HepG2 (cell line): ENCODE measurements around the gene ANXA6. TPM values are rescaled to one million over a fixed set of nuclear protein-coding genes. Genes with fewer than 3 reads are reported as not detected.

Experiments
- ATAC-seq: fragments of 200-7000 bp; cut with Tn5 transposase; 3 replicates; pipeline ENCODE4 v1.9.1; 2020; ENCODE audit warnings: mild to moderate bottlenecking, moderate library complexity
- BruUV-seq: library from RNA; stranded (reverse); fragments of 400-500 nt; replicated peaks from 2 replicates; lab custom pipeline; 2021; lab: Mats Ljungman, UMichigan
- CTCF ChIA-PET: fragments of 300-600 bp; formaldehyde crosslinking; extraction: SDS; loops from one replicate; lab custom pipeline; 2021; ENCODE audit warnings: low total read pairs, inconsistent platforms, low intra/inter-chr PET ratio; lab: Yijun Ruan, JAX
- POLR2A ChIA-PET: fragments of 350-600 bp; sonication (Branson Sonifier 250); formaldehyde crosslinking; loops from one replicate; lab custom pipeline; 2020; ENCODE audit warnings: antibody characterized with exemption, inconsistent platforms; lab: Yijun Ruan, JAX
- DNase-seq: peaks from one replicate; pipeline ENCODE4 v3.0.0-alpha.2; 2015; ENCODE audit warnings: low spot score
- FAIRE-seq: peaks from 3 replicates; lab custom pipeline; 2011; peaks lifted over from hg19 to GRCh38; lab: Jason Lieb, UNC
- H2AFZ ChIP-seq: one replicate; pipeline ENCODE4 v1.6.1; 2011; ENCODE audit warnings: low read length, inconsistent platforms
- H3K27ac ChIP-seq: fragments of 300-600 bp; 3 replicates; pipeline ENCODE4 v1.8.0; 2011; ENCODE audit warnings: mixed run types, mild to moderate bottlenecking, mixed read lengths, low read length, inconsistent platforms; ENCODE audit not compliant: insufficient read depth; ENCODE audit errors: extremely low read length
- H3K27me3 ChIP-seq, 2 experiments: fragments of 200-600 bp in 1 of 2; 2 replicates in 1 of 2; 3 replicates in 1 of 2; pipeline versions ENCODE4 v1.6.0 to v1.8.0; 2011; ENCODE audit warnings: low read length in 2 of 2, mild to moderate bottlenecking in 2 of 2, moderate library complexity in 2 of 2, inconsistent platforms in 1 of 2; ENCODE audit not compliant: insufficient read depth in 2 of 2, control insufficient read depth in 1 of 2
- H3K36me3 ChIP-seq, 2 experiments: fragments of 200-600 bp in 1 of 2; replicated peaks in 1 of 2; 2 replicates in 1 of 2; 3 replicates in 1 of 2; pipeline versions ENCODE4 v1.5.1 to v1.8.0; 2011; ENCODE audit warnings: low read length in 2 of 2, inconsistent platforms in 1 of 2; ENCODE audit not compliant: insufficient read depth in 2 of 2, control insufficient read depth in 1 of 2
- H3K4me1 ChIP-seq: 2 replicates; pipeline ENCODE4 v1.5.1; 2012; ENCODE audit warnings: low read length, inconsistent platforms; ENCODE audit not compliant: insufficient read depth
- H3K4me2 ChIP-seq: 2 replicates; pipeline ENCODE4 v1.6.0; 2011; ENCODE audit warnings: low read depth, low read length, inconsistent platforms
- H3K4me3 ChIP-seq, 3 experiments: fragments of 200-600 bp in 1 of 3; sonication (generic), shearing (Covaris generic) in 1 of 3; replicated peaks in 1 of 3; 2 replicates each; pipeline ENCODE4 v1.5.1; 2011 to 2016; ENCODE audit warnings: low read length in 3 of 3, inconsistent platforms in 2 of 3, low read depth in 2 of 3, mild to moderate bottlenecking in 2 of 3, control low read depth in 1 of 3, mixed read lengths in 1 of 3; ENCODE audit not compliant: insufficient read depth in 1 of 3
- H3K79me2 ChIP-seq: one replicate; pipeline ENCODE4 v1.6.1; 2011; ENCODE audit warnings: low read length, inconsistent platforms; ENCODE audit not compliant: insufficient read depth
- H3K9ac ChIP-seq: 2 replicates; pipeline ENCODE4 v1.6.0; 2011; ENCODE audit warnings: mild to moderate bottlenecking, low read depth, low read length, inconsistent platforms; ENCODE audit not compliant: insufficient read depth
- H3K9me3 ChIP-seq: 2 replicates; pipeline ENCODE4 v1.5.1; 2012; ENCODE audit warnings: mild to moderate bottlenecking, low read length
- H4K20me1 ChIP-seq: 2 replicates; pipeline ENCODE4 v1.6.0; 2011; ENCODE audit warnings: inconsistent platforms, mild to moderate bottlenecking, low read length, moderate library complexity; ENCODE audit not compliant: insufficient read depth
- CBX5 ChIP-seq: sonication (generic); formaldehyde crosslinking; IDR thresholded peaks from 2 replicates; pipeline ENCODE4 v1.4.0; 2020; ENCODE audit warnings: missing genetic modification reagents, borderline replicate concordance
- FOXP1 ChIP-seq, 2 experiments: fragments of 450-650 bp in 1 of 2; IDR thresholded peaks; 2 replicates each; pipeline ENCODE4 v1.6.1; 2017 to 2018; ENCODE audit warnings: antibody characterized with exemption in 1 of 2
- JUNB ChIP-seq: sonication (generic); formaldehyde crosslinking; IDR thresholded peaks from 2 replicates; pipeline ENCODE4 v1.8.0; 2022; ENCODE audit warnings: missing genetic modification reagents, mild to moderate bottlenecking, borderline replicate concordance
- KDM4B ChIP-seq: sonication (generic); formaldehyde crosslinking; IDR thresholded peaks from 2 replicates; pipeline ENCODE4 v1.4.0; 2020; ENCODE audit warnings: missing genetic modification reagents
- STAG1 ChIP-seq: sonication (generic); formaldehyde crosslinking; IDR thresholded peaks from 2 replicates; pipeline ENCODE4 v1.4.0; 2020; ENCODE audit warnings: missing genetic modification reagents
- ZFP82 ChIP-seq: sonication (generic); formaldehyde crosslinking; IDR thresholded peaks from 2 replicates; pipeline ENCODE4 v1.5.1; 2020; ENCODE audit warnings: mild to moderate bottlenecking, missing genetic modification reagents, borderline replicate concordance
- ZNF317 ChIP-seq: sonication (generic); formaldehyde crosslinking; IDR thresholded peaks from 2 replicates; pipeline ENCODE4 v1.5.0; 2020; ENCODE audit warnings: mild to moderate bottlenecking, missing genetic modification reagents
- ZNF747 ChIP-seq: sonication (generic); formaldehyde crosslinking; IDR thresholded peaks from 2 replicates; pipeline ENCODE4 v1.8.1; 2023; ENCODE audit warnings: missing genetic modification reagents, mild to moderate bottlenecking, borderline replicate concordance
- ZNF768 ChIP-seq: sonication (generic); formaldehyde crosslinking; IDR thresholded peaks from 2 replicates; pipeline ENCODE4 v1.4.0; 2020; ENCODE audit warnings: missing genetic modification reagents
- WGBS: methylation state at CpG from one replicate; pipeline ENCODE4 v1.1.6; 2017; ENCODE audit warnings: low lambda C conversion rate; 5-methylcytosine and 5-hydroxymethylcytosine counted together
- in situ Hi-C: cut with HindIII; loops from 2 replicates; pipeline ENCODE4 v1.10.0; 2017; ENCODE audit warnings: low pct_unique_long_range_greater_than_20kb; ENCODE audit not compliant: extremely low pct_ligation_motif_present
- intact Hi-C: fragments of 100-400 bp; cut with micrococcal nuclease; formaldehyde crosslinking; loops from one replicate; pipeline ENCODE4 v1.10.0; 2022; ENCODE audit not compliant: unreplicated experiment
- polyA plus RNA-seq, 8 experiments: library from polyadenylated mRNA; depleted of rRNA in 3 of 8; stranded (reverse) in 7 of 8; unstranded in 1 of 8; fragments of >200 nt; fragmentation: Illumina TruSeq in 4 of 8; extraction: Trizol in 4 of 8; gene quantifications; 2 replicates each; pipeline versions ENCODE4 v1.2.1 to v1.2.3, GENCODE V29; 2011 to 2016; ENCODE audit warnings: low read depth in 4 of 8, missing spikeins in 1 of 8, mixed read lengths in 1 of 8; ENCODE audit not compliant: insufficient read depth in 1 of 8
- total RNA-seq, 5 experiments: library from RNA; depleted of rRNA; stranded (reverse); fragments of >200 nt; fragmentation: Illumina TruSeq; extraction: Trizol; gene quantifications; 2 replicates each; pipeline ENCODE4 v1.2.3, GENCODE V29; 2016; ENCODE audit warnings: low read depth in 1 of 5
- TF ChIP-seq, protein P1 (sequence below): IDR thresholded peaks from 2 replicates; pipeline ENCODE4 v1.6.1; 2016; ENCODE audit warnings: control low read depth
- TF ChIP-seq, protein P2 (sequence below): sonication (generic); formaldehyde crosslinking; IDR thresholded peaks from 2 replicates; pipeline ENCODE4 v1.8.1; 2023; ENCODE audit warnings: mild to moderate bottlenecking, missing genetic modification reagents
- TF ChIP-seq, protein P3 (sequence below): sonication (generic); formaldehyde crosslinking; IDR thresholded peaks from 2 replicates; pipeline ENCODE4 v1.5.1; 2020; ENCODE audit warnings: missing genetic modification reagents, mild to moderate bottlenecking, borderline replicate concordance
- TF ChIP-seq, protein P4 (sequence below): sonication (generic); formaldehyde crosslinking; IDR thresholded peaks from 2 replicates; pipeline ENCODE4 v1.5.0; 2020; ENCODE audit warnings: mild to moderate bottlenecking, missing genetic modification reagents

The ANXA6 gene
- total and polyA plus RNA-seq, 2 of the 13 experiments (the other 11 are each of a cell fraction or from before 2014, with no cell fraction given) = 103 to 125 TPM

DNA sequence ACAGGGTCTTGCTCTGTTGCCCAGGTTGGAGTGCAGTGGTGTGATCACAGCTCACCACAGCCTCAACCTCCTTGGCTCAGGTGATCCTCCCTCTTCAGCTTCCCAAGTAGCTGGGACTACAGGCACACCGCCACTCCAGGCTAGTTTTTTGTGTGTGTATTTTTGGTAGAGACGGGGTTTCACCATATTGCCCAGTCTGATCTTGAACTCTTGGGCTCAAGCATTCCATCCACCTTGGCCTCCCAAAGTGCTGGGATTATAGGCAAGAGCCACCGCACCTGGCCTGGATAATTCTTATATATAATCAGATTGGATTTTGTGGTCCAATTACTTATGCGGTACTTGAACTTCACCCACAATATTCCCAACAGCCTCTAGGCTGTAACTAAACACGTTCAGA, 46.5 kb upstream of the ANXA6 start:
- in situ Hi-C loops = no loop called here
- 98% methylated on average over 5 of the region's 5 CpGs for WGBS
- DNase-seq (no peak), FAIRE-seq (no peak), ATAC-seq (no peak)
- Histone ChIP-seq H3K4me3 (no peak overlapping the region), H3K27me3 (no peaks in the 10 kb centered on the region), H3K9ac (no peak overlapping the region), H3K4me1 (peaks cover 7% of the 10 kb centered on the region), H3K36me3 (peaks cover 0 to 3% of the 10 kb centered on the region in 2 experiments; a peak in 1 of 5 replicates), H3K27ac (no peak overlapping the region), H3K4me2 (no peak overlapping the region), H4K20me1 (no peaks in the 10 kb centered on the region), H3K9me3 (no peaks in the 10 kb centered on the region), H3K79me2 (no peaks in the 10 kb centered on the region), H2AFZ (no peak overlapping the region)
- no TSS peak for BruUV-seq
- ChIA-PET POLR2A (no interaction called here), CTCF (no interaction called here)
- intact Hi-C loops = no loop called here
- TF ChIP-seq ZFP82 (CRISPR knock-in tag) = no peak
- no peak for TF ChIP-seq CBX5
- TF ChIP-seq, protein P1, sequence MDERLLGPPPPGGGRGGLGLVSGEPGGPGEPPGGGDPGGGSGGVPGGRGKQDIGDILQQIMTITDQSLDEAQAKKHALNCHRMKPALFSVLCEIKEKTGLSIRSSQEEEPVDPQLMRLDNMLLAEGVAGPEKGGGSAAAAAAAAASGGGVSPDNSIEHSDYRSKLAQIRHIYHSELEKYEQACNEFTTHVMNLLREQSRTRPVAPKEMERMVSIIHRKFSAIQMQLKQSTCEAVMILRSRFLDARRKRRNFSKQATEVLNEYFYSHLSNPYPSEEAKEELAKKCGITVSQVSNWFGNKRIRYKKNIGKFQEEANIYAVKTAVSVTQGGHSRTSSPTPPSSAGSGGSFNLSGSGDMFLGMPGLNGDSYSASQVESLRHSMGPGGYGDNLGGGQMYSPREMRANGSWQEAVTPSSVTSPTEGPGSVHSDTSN (CRISPR knock-in tag) = no peak
- no peak for TF ChIP-seq STAG1 (CRISPR knock-in tag)
- TF ChIP-seq, protein P2, sequence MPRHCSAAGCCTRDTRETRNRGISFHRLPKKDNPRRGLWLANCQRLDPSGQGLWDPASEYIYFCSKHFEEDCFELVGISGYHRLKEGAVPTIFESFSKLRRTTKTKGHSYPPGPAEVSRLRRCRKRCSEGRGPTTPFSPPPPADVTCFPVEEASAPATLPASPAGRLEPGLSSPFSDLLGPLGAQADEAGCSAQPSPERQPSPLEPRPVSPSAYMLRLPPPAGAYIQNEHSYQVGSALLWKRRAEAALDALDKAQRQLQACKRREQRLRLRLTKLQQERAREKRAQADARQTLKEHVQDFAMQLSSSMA (CRISPR knock-in tag) = no peak
- TF ChIP-seq ZNF317 = no peak
- TF ChIP-seq, protein P3, sequence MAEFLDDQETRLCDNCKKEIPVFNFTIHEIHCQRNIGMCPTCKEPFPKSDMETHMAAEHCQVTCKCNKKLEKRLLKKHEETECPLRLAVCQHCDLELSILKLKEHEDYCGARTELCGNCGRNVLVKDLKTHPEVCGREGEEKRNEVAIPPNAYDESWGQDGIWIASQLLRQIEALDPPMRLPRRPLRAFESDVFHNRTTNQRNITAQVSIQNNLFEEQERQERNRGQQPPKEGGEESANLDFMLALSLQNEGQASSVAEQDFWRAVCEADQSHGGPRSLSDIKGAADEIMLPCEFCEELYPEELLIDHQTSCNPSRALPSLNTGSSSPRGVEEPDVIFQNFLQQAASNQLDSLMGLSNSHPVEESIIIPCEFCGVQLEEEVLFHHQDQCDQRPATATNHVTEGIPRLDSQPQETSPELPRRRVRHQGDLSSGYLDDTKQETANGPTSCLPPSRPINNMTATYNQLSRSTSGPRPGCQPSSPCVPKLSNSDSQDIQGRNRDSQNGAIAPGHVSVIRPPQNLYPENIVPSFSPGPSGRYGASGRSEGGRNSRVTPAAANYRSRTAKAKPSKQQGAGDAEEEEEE (CRISPR knock-in tag) = no peak
- TF ChIP-seq KDM4B (CRISPR knock-in tag) = no peak
- TF ChIP-seq, protein P4, sequence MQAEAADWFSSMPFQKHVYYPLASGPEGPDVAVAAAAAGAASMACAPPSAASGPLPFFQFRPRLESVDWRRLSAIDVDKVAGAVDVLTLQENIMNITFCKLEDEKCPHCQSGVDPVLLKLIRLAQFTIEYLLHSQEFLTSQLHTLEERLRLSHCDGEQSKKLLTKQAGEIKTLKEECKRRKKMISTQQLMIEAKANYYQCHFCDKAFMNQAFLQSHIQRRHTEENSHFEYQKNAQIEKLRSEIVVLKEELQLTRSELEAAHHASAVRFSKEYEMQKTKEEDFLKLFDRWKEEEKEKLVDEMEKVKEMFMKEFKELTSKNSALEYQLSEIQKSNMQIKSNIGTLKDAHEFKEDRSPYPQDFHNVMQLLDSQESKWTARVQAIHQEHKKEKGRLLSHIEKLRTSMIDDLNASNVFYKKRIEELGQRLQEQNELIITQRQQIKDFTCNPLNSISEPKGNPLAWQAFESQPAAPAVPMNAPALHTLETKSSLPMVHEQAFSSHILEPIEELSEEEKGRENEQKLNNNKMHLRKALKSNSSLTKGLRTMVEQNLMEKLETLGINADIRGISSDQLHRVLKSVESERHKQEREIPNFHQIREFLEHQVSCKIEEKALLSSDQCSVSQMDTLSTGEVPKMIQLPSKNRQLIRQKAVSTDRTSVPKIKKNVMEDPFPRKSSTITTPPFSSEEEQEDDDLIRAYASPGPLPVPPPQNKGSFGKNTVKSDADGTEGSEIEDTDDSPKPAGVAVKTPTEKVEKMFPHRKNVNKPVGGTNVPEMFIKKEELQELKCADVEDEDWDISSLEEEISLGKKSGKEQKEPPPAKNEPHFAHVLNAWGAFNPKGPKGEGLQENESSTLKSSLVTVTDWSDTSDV (CRISPR knock-in tag) = no peak
- no peak for TF ChIP-seq ZNF768
- no peak for TF ChIP-seq JUNB
- TF ChIP-seq FOXP1 (IDR thresholded peaks at IDR 0.05) = no peak
- no peak for TF ChIP-seq FOXP1 (CRISPR knock-in tag; IDR thresholded peaks at IDR 0.05)
- TF ChIP-seq ZNF747 (CRISPR knock-in tag) = no peak
